Colonic mucosa (tissue), 4 donors: ENCODE results near the gene WDR5B. TPM values are rescaled to one million over a fixed set of nuclear protein-coding genes. Genes with fewer than 3 reads are reported as not detected.
A peak's percentile ranks its signal among the peaks of the same experiment; 100 is the strongest.
"Not testable (repeated sequence)": the region's sequence is repeated elsewhere in the genome, so short reads cannot be mapped to it uniquely, and the experiment has no call there.

Experiments used
- DNase-seq: peaks from one replicate; pipeline ENCODE4 v3.0.0-alpha.2; 2020
- H3K27ac ChIP-seq: fragments of 200-600 bp; one replicate; pipeline ENCODE4 v1.8.0; 2021
- H3K27me3 ChIP-seq: fragments of 200-600 bp; one replicate; pipeline ENCODE4 v1.8.0; 2021
- H3K36me3 ChIP-seq: fragments of 200-600 bp; one replicate; pipeline ENCODE4 v1.8.0; 2021
- H3K4me1 ChIP-seq: fragments of 200-600 bp; one replicate; pipeline ENCODE4 v1.8.0; 2021; ENCODE audit warnings: mild to moderate bottlenecking
- H3K4me3 ChIP-seq: fragments of 200-600 bp; one replicate; pipeline ENCODE4 v1.8.0; 2021
- H3K9ac ChIP-seq, 2 donors: one replicate each; pipeline ENCODE4 v1.7.0; 2013; ENCODE audit warnings: control low read depth in 2 of 2, low read depth in 2 of 2, low read length in 2 of 2
- H3K9me3 ChIP-seq: fragments of 200-600 bp; one replicate; pipeline ENCODE4 v1.8.0; 2021
- intact Hi-C: fragments of 100-400 bp; cut with DNase I; formaldehyde crosslinking; loops from one replicate; pipeline ENCODE4 v1.14.1; 2022
- total RNA-seq, 2 donors: library from RNA; stranded (reverse); fragmentation: NEBNext Ultra II Directional in 1 of 2; extraction: Animal tissue kit (Norgen Biotek cat#: 25700) in 1 of 2; gene quantifications; one replicate each; pipeline ENCODE4 v1.2.1, GENCODE V29; 2021
- TF ChIP-seq, protein P1 (sequence below): fragments of 200-600 bp; IDR thresholded peaks from one replicate; pipeline ENCODE4 v1.8.0; 2022; ENCODE audit warnings: antibody characterized with exemption, mild to moderate bottlenecking
- donor health status: healthy.
- donor health status: DM: no; HTN: no; CAD: no.
- donor health status: DM: no; HTN: no; CAD: no.

WDR5B gene
- total RNA-seq, 2 donors from 2014 or later, result 1.9 to 3.6 TPM

DNA sequence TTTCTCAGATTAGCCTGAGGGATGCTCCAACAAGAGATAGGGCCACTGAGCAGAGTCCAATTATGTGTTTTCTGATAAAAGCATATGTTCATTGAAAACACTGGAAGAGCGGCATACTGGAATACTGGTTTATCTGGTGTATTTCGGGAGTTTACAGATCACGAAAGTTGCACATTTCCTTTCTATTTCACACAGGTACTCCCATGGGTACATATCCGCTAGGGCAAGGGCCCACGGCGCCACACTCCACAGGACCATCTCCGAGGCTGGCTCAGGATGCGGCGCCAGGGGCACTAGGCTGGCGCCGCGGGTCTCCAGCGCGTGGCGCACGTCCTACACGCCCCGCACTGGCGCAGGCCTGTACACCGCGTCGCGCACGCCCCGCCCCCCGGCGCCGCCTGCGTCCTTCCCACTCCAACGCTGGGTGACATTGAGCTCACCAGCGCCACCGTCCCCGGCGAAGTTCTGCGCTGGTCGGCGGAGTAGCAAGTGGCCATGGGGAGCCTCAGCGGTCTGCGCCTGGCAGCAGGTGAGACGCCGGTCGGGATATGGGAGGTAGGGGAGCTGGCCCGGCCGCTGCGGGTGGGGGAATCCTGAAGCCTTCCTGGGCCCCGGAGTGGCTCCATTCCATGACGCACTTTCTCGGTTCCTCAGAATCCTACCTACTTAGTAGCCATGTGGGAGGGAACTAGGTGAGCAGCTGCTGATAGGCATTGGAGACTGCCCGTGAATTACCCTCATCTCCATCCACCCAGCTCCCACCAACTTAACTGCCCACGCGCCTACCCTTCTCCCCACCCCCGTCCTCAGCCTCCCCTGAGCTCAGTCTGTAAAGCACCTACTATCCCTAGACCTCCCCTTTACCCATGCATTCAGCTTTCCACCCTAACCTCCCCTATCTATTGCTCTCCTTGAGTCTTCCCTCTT is 31.8 kb downstream of the WDR5B start, which contains the start of gene FAM162A:
FAM162A (plus strand) TSS at position 412 of the 927 bp plus-strand sequence; CDS start at position 496, 84 bp downstream.
- TF ChIP-seq, protein P1, sequence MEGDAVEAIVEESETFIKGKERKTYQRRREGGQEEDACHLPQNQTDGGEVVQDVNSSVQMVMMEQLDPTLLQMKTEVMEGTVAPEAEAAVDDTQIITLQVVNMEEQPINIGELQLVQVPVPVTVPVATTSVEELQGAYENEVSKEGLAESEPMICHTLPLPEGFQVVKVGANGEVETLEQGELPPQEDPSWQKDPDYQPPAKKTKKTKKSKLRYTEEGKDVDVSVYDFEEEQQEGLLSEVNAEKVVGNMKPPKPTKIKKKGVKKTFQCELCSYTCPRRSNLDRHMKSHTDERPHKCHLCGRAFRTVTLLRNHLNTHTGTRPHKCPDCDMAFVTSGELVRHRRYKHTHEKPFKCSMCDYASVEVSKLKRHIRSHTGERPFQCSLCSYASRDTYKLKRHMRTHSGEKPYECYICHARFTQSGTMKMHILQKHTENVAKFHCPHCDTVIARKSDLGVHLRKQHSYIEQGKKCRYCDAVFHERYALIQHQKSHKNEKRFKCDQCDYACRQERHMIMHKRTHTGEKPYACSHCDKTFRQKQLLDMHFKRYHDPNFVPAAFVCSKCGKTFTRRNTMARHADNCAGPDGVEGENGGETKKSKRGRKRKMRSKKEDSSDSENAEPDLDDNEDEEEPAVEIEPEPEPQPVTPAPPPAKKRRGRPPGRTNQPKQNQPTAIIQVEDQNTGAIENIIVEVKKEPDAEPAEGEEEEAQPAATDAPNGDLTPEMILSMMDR, result no peak

DNA sequence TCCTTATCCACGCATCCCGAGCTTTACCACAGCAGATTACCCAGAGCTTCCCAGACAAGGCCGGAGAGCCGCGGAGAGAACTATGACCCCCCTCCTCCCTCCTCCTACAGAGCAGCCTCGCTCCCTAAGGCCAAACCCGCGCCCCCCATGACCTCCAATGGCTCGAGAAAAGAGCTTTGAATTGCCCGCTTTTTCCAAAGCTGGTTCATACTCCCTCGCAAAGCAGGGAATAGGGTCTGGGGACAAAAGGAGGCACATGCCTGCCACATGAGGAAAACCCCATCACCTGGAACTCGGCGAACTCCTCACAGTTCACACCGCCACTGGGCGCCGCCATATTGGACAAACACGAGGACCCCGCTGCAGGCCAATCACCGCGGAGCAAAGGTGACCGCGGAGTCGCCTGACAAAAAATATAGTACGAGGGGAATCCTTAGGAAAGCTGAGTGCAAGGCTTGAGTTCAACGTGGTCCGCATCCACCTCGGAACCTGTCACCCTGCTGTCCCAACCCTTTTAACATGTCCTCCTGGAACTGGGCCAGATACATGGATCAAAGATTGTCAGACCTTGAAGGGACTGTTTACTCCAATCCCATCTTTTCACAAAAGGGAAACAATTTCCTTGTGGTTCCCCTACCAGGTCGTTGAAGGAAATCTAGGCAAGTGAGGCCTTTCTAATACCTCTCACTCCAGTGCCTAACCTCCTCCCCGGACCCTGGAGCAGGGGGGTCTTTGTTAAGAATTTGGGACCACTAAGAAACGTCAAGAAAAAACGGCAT is 32.8 kb downstream of the WDR5B start, which contains the start of gene MIX23:
MIX23 (minus strand) TSS at position 344 of the 779 bp plus-strand sequence; CDS start at position 337, 7 bp downstream.
- intact Hi-C loops, result no loop called here
- peak within 1 kb of the TSS; percentile 72 for H3K27ac ChIP-seq
- no peaks in the 10 kb centered on the region for H3K27me3 ChIP-seq
- TF ChIP-seq, protein P1, result no peak
- peaks cover 8% of the 10 kb centered on the region for H3K4me1 ChIP-seq
- peak; percentile 93 for DNase-seq
- peak within 1 kb of the TSS; percentile 61 for H3K4me3 ChIP-seq
- no peaks in the 10 kb centered on the region for H3K9me3 ChIP-seq
- H3K9ac ChIP-seq, result peak within 1 kb of the TSS; percentile 60 to 95
- no peaks in the 10 kb centered on the region for H3K36me3 ChIP-seq

More for the DNA sequence above, 31.8 kb downstream of the WDR5B start, which contains the start of gene FAM162A:
- peak within 1 kb of the TSS; percentile 72 for H3K27ac ChIP-seq
- peak within 1 kb of the TSS; percentile 60 to 95 for H3K9ac ChIP-seq
- intact Hi-C loops, result no loop called here
- H3K27me3 ChIP-seq, result no peaks in the 10 kb centered on the region
- DNase-seq, result peak; percentile 98
- peak within 1 kb of the TSS; percentile 61 for H3K4me3 ChIP-seq
- no peaks in the 10 kb centered on the region for H3K9me3 ChIP-seq
- peaks cover 8% of the 10 kb centered on the region for H3K4me1 ChIP-seq
- no peaks in the 10 kb centered on the region for H3K36me3 ChIP-seq

- intact Hi-C loops, result no loop called here
- Histone ChIP-seq H3K4me3 (no peak overlapping the region), H3K9me3 (no peaks in the 10 kb centered on the region), H3K9ac (no peak overlapping the region), H3K27me3 (no peaks in the 10 kb centered on the region), H3K27ac (no peak overlapping the region), H3K36me3 (no peaks in the 10 kb centered on the region), H3K4me1 (peaks cover 8% of the 10 kb centered on the region)
- no peak for DNase-seq
- TF ChIP-seq, protein P1, result no peak
Measured at GRCh38 chr3:122377975-122378374, 37.9 kb downstream of the WDR5B start.

DNA sequence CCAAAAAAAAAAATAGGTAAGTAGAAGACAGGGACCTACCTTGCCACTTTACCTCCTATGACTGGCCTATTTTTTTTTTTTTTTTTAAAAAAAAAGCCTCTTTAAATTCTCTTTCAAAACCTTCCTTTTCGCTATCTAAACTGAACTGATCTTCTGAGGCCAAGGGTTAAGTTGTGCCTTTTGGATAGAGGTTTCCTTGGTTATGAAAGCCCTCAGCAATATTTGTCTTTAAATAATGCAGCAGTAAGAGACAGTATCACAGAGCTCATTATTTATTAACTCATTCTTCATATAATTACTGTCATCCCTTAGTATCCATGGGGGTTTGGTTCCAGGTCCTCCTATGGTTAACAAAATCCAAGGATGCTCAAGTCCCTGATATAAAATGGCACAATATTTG is 41.8 kb downstream of the WDR5B start:
- Histone ChIP-seq H3K36me3 (no peaks in the 10 kb centered on the region), H3K27ac (no peak overlapping the region), H3K4me3 (no peak overlapping the region), H3K9ac (no peak overlapping the region), H3K4me1 (no peaks in the 10 kb centered on the region), H3K9me3 (no peaks in the 10 kb centered on the region), H3K27me3 (no peaks in the 10 kb centered on the region)
- TF ChIP-seq, protein P1, result no peak
- no peak for DNase-seq
- intact Hi-C loops, result no loop called here

DNA sequence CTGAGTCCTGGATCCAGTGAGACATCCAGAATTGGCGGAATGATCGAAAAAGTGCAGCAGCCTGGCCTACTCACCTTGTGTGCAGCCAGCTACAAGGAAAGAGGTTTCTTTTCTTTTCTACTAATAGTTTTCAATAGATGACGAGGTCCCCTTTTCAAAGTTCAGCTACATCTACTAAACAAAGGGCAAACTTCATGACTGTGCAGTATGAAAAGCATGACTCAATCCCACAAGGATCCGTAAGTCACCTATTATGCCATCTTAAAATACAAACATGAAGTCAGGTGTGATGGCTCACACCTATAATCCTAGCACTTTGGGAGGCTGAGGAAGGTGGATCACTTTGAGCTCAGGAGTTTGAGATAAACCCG is 49.5 kb downstream of the WDR5B start:
- DNase-seq, result no peak
- Histone ChIP-seq H3K36me3 (no peaks in the 10 kb centered on the region), H3K9ac (no peak overlapping the region), H3K27ac (peak overlapping the region; percentile 78), H3K4me1 (no peaks in the 10 kb centered on the region), H3K4me3 (no peak overlapping the region), H3K9me3 (no peaks in the 10 kb centered on the region), H3K27me3 (no peaks in the 10 kb centered on the region)
- intact Hi-C loops, result no loop called here
- TF ChIP-seq, protein P1, result no peak

DNA sequence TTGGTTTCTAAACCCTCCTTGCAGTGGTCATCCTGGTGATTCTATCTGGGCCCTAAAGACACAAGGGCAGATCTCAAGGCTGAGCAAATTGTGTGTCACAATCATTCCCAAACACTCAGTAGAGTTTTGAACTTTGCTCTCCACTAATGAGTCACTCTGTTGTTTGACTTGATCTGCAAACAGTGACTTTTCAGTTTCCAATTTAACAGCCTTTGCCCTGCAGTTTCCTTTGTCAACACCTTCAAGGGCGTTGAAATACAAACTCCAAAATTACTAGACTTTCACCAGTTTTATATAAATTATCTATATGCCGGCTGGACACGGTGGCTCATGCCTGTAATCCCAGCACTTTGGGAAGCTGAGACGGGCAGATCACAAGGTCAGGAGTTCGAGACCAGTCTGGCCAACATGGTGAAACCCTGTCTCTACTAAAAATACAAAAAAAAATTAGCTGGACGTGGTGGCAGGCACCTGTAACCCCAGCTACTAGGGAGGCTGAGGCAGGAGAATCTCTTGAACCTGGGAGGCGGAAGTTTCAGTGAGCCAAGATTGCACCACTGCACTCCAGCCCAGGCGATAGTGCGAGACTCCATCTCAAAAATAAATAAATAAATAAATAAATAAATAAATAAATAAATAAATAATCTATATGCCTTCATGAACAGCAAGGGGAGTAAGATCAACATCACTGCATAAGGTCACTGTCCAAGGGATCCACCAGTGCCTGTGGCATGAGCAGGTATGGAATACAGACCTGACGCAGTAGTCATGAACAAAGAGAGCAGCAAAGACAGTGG is 50.1 kb downstream of the WDR5B start:
- H3K4me3 ChIP-seq, intact Hi-C loops, H3K9me3 ChIP-seq, H3K27me3 ChIP-seq, H3K36me3 ChIP-seq, H3K4me1 ChIP-seq: not testable (repeated sequence)
- peak overlapping the region in 1 of 2 donors; percentile 21 for H3K9ac ChIP-seq
- peak overlapping the region; percentile 78 for H3K27ac ChIP-seq
- DNase-seq, result peak; percentile 59
